IMR-90 (cell line): ENCODE data around the gene MPND.

Experiments
- MAZ ChIP-seq: IDR thresholded peaks from 2 replicates; pipeline ENCODE4 v1.6.1; 2012; ENCODE audit warnings: low read depth, mild to moderate bottlenecking, low read length, improper control_type of control experiment, moderate library complexity, borderline replicate concordance
- MXI1 ChIP-seq: IDR thresholded peaks from 2 replicates; pipeline ENCODE4 v1.6.1; 2012; ENCODE audit warnings: low read depth, mild to moderate bottlenecking, low read length, moderate library complexity, borderline replicate concordance
- POLR2A ChIP-seq: IDR thresholded peaks from 2 replicates; pipeline ENCODE4 v1.6.1; 2012; ENCODE audit warnings: mild to moderate bottlenecking, low read depth, low read length
- RAD21 ChIP-seq: IDR thresholded peaks from 2 replicates; pipeline ENCODE4 v1.6.1; 2012; ENCODE audit warnings: low read length, improper control_type of control experiment
- TF ChIP-seq, protein P1 (sequence below): conservative IDR thresholded peaks from 2 replicates; pipeline ENCODE4 v1.5.1; 2012; ENCODE audit warnings: mild to moderate bottlenecking, low read depth, low read length, improper control_type of control experiment
- TF ChIP-seq, protein P2 (sequence below): fragments of 150-350 bp; IDR thresholded peaks from 2 replicates; pipeline ENCODE4 v1.6.1; 2016; ENCODE audit warnings: low read depth, mild to moderate bottlenecking, low read length, moderate library complexity, borderline replicate concordance

DNA sequence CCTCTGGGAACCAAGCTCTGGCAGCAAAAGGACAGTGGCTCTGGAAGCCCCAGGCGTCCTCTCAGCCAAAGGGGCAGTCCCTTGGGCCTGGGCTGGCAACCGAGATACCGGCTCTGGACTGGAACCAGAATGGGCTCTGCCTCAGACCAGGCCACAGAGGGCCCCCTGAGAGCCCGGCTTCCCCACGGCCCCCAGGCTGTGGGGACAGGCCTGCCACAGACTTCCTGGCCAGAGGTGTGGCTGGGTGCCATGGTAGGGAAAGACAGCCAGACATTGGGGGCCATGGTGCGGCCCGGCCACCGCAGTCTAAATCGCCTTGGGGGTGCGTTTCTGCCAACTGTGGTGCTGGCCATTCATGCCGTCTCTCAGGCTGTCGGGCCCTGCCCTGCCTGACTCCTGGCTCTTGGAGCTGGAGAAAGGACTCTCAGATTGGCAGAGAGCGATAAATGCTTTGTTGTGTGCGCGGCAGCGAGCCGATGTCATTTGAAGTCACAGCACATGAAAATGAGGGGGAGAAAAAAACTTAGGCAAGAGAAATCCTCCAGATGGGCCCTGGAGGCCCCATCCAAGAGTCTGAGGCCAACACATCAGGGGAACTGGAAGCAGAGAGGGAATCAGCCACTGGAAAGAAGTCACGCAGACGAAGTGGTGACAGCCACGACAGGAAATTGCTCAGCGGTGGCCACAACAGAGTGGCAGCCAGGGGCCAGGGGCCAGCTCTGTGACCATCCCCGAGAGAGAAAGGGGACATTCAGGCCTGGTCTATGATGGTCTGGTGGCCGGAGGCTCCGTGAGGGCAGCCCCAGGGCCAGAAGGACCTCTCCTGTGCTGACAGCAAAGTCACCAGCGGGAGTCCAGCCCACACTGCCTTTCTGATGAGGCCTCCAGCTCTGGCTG lies 30.5 kb downstream of the MPND start:
- TF ChIP-seq, protein P1, sequence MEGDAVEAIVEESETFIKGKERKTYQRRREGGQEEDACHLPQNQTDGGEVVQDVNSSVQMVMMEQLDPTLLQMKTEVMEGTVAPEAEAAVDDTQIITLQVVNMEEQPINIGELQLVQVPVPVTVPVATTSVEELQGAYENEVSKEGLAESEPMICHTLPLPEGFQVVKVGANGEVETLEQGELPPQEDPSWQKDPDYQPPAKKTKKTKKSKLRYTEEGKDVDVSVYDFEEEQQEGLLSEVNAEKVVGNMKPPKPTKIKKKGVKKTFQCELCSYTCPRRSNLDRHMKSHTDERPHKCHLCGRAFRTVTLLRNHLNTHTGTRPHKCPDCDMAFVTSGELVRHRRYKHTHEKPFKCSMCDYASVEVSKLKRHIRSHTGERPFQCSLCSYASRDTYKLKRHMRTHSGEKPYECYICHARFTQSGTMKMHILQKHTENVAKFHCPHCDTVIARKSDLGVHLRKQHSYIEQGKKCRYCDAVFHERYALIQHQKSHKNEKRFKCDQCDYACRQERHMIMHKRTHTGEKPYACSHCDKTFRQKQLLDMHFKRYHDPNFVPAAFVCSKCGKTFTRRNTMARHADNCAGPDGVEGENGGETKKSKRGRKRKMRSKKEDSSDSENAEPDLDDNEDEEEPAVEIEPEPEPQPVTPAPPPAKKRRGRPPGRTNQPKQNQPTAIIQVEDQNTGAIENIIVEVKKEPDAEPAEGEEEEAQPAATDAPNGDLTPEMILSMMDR = no peak
- no peak for TF ChIP-seq POLR2A
- no peak for TF ChIP-seq MXI1
- TF ChIP-seq RAD21 = no peak
- TF ChIP-seq, protein P2, sequence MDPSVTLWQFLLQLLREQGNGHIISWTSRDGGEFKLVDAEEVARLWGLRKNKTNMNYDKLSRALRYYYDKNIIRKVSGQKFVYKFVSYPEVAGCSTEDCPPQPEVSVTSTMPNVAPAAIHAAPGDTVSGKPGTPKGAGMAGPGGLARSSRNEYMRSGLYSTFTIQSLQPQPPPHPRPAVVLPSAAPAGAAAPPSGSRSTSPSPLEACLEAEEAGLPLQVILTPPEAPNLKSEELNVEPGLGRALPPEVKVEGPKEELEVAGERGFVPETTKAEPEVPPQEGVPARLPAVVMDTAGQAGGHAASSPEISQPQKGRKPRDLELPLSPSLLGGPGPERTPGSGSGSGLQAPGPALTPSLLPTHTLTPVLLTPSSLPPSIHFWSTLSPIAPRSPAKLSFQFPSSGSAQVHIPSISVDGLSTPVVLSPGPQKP = no peak
- TF ChIP-seq MAZ = no peak
